NCI-H2171 (cell line): ENCODE data around the gene PARVA.

ENCODE experiments used
- DNase-seq: peaks from one replicate; lab custom pipeline; 2025; lab: John Stamatoyannopoulos, UW

Gene PARVA

GRCh38 chr11:12526789-12527188 lies 149.4 kb downstream of the PARVA start:
- DNase-seq: no peak

- no peak for DNase-seq
Observed at GRCh38 chr11:12528487-12528886, 151.1 kb downstream of the PARVA start.

- DNase-seq: no peak
Observed at GRCh38 chr11:12529041-12529440, 151.7 kb downstream of the PARVA start.

- DNase-seq: no peak
Observed at GRCh38 chr11:12529793-12530192, 152.4 kb downstream of the PARVA start.

DNA sequence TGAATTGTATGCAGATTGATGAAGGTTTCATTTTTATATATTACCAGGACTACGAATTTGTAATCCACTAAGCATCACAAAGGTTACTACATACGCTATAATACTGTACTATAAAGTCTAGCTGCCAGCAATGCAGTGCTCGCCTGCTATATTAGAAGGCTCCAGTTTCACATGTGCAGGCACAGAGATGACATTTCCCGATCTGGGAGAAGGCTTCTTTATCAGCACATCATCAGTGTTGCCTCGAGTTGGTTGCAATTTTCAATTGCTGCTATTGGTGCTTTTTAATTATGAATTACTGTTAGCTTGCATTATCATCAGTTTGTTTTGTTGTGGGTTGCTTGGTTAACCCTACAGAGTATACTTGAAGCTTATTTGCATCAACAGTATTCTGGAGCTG lies 153.6 kb downstream of the PARVA start:
- no peak for DNase-seq

GRCh38 chr11:12531681-12532080 lies 154.3 kb downstream of the PARVA start:
- DNase-seq: no peak

DNA sequence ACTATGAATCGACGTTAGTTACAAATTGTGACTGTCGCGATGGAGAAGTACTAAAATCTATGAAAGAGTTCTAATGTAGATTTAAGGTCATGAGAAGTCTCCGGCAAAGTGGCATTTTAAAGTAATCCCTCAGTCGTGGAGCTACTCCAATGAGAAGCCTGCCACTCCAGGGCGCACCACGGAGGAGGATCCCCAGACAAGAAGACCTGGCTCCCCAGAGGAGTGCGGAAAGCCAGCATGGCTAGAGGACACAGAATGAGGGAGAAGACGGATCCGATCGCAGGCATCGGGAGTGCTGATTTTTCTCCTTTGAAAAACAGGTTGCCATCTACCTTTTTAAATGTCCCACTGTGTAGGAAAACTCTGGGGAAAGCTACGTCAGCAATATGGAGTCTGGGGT lies 155.2 kb downstream of the PARVA start:
- no peak for DNase-seq

DNA sequence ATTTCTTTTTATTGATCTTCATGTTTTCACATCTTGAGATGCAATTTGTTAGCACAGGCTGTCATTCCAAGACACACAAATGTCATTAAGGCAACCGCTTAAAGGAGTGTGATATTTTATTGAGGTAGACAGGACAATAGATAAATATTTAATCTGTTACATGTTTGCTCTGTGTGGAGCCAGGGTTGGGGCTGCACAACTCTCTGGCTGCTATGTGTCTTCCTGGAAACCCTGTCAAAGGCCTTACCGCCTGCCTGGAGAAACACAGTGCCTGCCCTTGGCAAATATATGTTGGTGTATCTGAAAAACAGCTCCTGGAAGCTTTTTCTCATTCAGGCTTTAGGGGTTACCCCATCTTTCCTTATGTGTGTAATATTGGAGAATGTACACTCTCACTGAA lies 157.2 kb downstream of the PARVA start:
- no peak for DNase-seq

DNA sequence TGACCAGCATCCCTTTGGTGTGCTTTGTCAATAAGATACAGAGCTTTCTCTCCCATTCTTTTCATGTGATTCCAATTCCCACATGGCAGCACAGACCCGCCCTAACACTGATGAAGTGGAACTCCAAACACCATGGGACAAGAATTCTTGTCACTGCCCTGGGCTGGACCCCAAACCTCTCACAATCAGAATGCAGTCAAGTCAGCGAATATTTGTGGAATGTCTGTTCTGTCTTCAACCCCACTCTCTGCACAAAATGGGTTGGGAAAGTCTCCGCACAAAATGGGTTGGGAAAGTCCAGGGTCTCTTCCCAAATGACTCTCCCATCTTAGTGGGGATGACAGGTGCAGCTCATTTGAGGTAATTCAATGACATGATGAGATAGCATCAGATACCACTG lies 157.9 kb downstream of the PARVA start:
- no peak for DNase-seq

- no peak for DNase-seq
Observed at GRCh38 chr11:12536566-12536965, 159.2 kb downstream of the PARVA start.

DNA sequence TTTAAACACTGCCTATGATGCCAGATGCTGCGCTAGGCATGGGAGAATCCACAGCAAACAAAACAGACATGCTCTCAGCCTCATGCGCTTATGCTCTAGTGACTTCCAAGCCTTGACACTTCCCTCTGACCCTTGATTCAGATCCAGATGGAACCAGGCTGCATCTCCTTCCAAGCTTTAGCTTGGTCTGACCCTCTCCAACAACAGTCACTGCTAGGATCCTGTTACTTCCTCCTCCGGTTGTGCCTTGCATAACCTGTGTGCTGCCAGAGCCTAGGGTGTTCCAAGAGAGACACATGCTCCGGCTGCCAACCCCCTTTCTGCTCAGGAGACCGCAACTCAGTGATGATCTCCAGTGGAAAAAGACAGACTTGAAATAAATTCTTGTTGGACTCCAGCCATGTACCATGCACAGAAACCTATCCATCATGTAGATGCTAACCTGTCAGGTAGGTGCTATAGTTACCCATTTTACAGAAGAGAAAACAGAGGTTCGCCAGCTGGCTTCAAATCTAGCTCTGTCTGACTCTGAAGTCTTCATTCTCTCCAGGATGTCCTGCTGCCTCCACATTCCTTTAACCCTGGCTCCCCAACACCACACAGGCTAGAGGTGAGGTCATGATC lies 160.5 kb downstream of the PARVA start:
- DNase-seq: no peak

- no peak for DNase-seq
Observed at GRCh38 chr11:12538889-12539421, 161.6 kb downstream of the PARVA start.

GRCh38 chr11:12539572-12539971 lies 162.2 kb downstream of the PARVA start:
- no peak for DNase-seq

DNA sequence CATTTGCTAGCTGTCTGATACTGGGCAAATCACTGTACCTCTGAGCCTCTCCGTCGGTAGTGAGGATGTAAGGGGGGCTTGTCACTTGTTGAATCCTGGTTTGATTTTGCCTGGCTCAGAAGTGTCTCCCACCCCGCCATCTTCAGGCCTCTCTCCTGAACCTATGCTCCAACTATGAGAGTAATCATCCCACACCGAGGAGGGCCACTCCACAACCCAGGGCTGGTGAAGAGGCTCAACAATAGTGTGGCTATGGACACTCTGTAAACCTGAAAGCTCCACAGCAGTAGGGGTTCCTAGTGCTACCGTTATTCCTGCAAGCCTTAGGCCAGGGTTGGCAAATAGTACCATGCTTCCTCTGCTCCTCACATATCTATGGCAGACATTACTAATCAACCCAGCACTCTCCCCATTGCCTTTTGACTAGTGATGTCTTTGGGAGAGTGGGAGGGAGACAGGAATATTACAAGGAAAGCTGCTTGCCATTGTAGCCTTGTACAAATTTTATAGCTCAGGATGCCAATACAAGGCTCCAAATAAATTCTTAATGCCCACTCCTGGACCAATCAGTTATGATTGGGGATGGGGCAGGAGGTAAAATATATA lies 162.8 kb downstream of the PARVA start:
- DNase-seq: no peak

DNA sequence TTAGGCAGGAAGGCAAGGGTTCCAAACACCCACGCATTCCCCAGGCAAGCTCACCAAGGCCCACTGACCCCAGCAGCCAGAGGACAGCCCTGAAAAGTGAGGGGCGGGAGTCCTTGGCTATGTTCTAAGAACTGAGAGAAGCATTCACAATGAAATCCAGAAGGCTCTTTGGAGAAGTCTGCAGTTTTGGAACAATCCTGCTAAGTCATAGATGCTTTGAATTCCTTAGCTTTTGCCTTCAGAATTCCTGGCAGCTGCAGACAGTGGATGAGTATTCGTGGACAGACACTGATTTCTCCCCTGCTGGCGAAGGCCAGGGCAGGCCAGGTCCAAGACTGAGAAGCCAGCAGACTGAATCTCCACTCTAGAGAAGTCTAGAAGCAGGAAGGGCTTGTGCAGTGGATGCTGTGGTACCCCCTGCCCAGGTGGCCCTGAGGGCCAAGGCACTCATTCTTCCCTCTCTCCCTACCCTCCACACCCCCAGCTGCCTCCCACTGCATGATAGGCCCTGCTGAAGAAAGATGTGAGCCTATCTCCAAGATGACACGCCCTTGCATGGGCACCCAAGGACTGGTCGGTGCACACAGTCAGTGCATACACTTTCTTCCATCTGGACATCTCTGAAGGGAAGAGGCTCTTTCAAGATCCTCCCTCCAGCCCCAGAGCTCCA lies 163.7 kb downstream of the PARVA start:
- DNase-seq: no peak

GRCh38 chr11:12541583-12542151 lies 164.3 kb downstream of the PARVA start:
- DNase-seq: no peak

DNA sequence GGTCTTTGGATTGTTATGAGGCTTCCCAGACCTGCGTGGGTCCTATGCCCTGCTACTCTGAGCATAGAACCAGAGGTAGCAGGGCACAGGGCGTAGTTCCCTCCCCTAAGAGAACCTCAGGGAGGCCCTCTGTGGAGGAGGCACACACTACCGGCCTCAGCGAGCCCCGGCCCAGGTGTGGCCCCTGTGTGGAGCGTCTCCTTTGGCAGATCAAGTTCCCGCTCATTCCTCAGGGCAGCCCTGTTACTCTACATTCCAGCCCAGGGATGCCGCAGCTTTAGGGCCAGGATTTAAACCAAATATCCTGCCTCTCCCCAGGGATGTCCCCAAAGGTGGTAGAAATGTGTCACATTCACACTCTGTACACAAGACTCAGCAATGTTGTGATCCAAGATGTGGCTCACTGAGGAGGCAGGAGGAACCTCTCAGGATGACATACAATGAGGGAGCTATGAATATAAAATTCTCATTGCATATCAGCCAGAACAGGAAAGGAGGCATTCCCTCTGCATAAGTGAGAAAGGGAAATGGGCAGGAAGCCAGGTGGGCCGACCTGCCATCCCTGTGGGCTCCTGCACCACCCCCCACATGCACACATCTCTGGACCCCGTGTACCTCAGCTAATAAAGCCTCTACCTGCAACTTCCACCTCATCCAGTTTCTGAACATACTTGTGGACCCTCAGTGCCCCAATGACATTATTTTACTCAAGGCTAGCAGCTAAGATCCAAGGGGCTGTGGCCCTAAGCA lies 165.0 kb downstream of the PARVA start:
- DNase-seq: no peak

DNA sequence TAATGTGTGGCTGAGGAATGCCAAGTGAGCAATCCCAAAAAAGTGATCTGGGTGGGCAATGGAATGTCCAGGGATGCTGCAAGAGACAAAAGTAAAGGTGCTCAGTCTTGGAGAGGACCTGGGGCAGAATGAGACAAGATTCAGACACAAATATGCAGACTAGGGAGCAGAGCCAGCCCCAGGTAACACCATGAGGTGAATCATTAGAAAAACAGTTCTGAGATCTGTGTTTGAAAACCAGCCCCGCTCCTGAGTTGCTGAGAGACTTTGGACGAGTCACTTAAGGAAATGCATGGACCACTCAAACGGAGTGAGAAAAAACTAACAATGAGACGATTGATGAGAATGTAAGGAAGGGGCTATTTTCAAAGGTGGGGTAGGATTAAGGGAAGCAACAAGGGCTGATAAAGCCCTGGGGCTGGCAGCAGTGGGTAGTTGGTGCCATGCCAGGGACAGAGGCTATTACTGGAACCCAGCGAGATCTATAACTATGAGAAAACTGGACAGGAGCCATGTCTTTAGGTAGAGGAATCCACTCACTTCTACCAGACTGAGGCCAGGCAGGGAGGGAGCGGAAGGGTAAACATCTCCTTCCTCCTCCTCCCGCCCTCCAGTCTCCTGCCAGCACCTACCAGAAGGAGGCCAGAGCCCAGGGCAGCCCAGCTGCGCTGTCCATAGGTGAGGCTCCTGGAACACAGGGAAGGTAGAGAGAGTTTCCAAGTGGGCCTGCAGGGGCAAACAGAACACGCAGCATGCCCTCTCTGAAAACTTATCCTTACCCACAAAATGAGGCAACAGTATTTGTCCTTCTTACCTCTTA lies 166.4 kb downstream of the PARVA start:
- no peak for DNase-seq

GRCh38 chr11:12544986-12545775 lies 167.8 kb downstream of the PARVA start:
- DNase-seq: no peak

DNA sequence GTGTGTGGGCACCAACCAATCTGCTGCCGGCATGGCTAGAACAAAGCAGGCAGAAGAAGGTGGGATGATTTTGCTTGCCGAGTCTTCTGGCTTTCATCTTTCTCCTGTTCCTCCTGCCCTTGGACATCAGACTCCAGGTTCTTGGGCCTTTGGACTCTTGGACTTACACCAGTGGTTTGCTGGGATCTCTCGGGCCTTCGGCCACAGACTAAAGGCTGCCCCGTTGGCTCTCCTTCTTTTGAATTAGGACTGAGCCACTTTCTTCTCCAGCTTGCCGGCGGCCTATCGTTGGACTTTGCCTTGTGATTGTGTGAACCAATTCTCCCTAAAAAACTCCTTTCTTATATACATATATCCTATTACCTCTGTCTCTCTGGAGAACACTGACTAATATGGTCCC lies 168.8 kb downstream of the PARVA start:
- no peak for DNase-seq

GRCh38 chr11:12546660-12547059 lies 169.3 kb downstream of the PARVA start:
- DNase-seq: no peak
